A673 (cell line): ENCODE results near the gene SCN4B. TPM values are rescaled to one million over a fixed set of nuclear protein-coding genes. Genes with fewer than 3 reads are reported as not detected.
A peak's percentile ranks its signal among the peaks of the same experiment; 100 is the strongest.

Experiments
- BruUV-seq: library from RNA; stranded (reverse); fragments of 400-500 nt; replicated peaks from 2 replicates; lab custom pipeline; 2021; lab: Mats Ljungman, UMichigan
- CTCF ChIA-PET: fragments of 300-600 bp; sonication (Branson Sonifier 250); formaldehyde crosslinking; loops from one replicate; lab custom pipeline; 2022; ENCODE audit warnings: antibody characterized with exemption; lab: Charles Lee
- POLR2A ChIA-PET: fragments of 300-600 bp; sonication (Branson Sonifier 250); formaldehyde crosslinking; loops from one replicate; lab custom pipeline; 2022; ENCODE audit warnings: antibody characterized with exemption; ENCODE audit not compliant: low non-redundant PET; lab: Charles Lee
- DNase-seq: peaks from one replicate; pipeline ENCODE4 v3.0.0-alpha.2; 2015; ENCODE audit warnings: low spot score
- H3K27ac ChIP-seq: fragments of 200-600 bp; sonication (generic); 2 replicates; pipeline ENCODE4 v1.5.1; 2016; ENCODE audit warnings: mixed run types, low read depth, mild to moderate bottlenecking, mixed read lengths, antibody characterized with exemption, low read length; ENCODE audit not compliant: poor library complexity, severe bottlenecking
- H3K27me3 ChIP-seq: fragments of 200-600 bp; sonication (generic); replicated peaks from 2 replicates; pipeline ENCODE4 v1.6.1; 2017; ENCODE audit warnings: mixed run types, low read depth, mild to moderate bottlenecking, mixed read lengths, antibody characterized with exemption, low read length; ENCODE audit not compliant: insufficient read depth, poor library complexity
- H3K36me3 ChIP-seq: fragments of 200-600 bp; sonication (generic); 2 replicates; pipeline ENCODE4 v1.6.1; 2016; ENCODE audit warnings: mixed run types, mild to moderate bottlenecking, mixed read lengths, antibody characterized with exemption, low read length; ENCODE audit not compliant: insufficient read depth, poor library complexity, severe bottlenecking
- H3K4me1 ChIP-seq: fragments of 200-600 bp; sonication (generic); 2 replicates; pipeline ENCODE4 v1.6.1; 2017; ENCODE audit warnings: mixed run types, mild to moderate bottlenecking, mixed read lengths, antibody characterized with exemption, low read length; ENCODE audit not compliant: insufficient read depth, poor library complexity, severe bottlenecking
- H3K4me3 ChIP-seq: fragments of 200-600 bp; sonication (generic); 2 replicates; pipeline ENCODE4 v1.5.1; 2016; ENCODE audit warnings: low read depth, mixed run types, mild to moderate bottlenecking, mixed read lengths, low read length; ENCODE audit not compliant: poor library complexity, severe bottlenecking
- H3K9me3 ChIP-seq: fragments of 200-600 bp; sonication (generic); 2 replicates; pipeline ENCODE4 v1.6.1; 2016; ENCODE audit warnings: mixed run types, low read depth, mild to moderate bottlenecking, mixed read lengths, antibody characterized with exemption, low read length; ENCODE audit not compliant: poor library complexity, severe bottlenecking
- EZH2 ChIP-seq: fragments of 200-600 bp; sonication (generic); IDR thresholded peaks from 2 replicates; pipeline ENCODE4 v1.6.1; 2017; ENCODE audit warnings: borderline replicate concordance, low read depth, mild to moderate bottlenecking, mixed read lengths, antibody characterized with exemption, low read length; ENCODE audit not compliant: poor library complexity, severe bottlenecking
- intact Hi-C: fragments of 100-400 bp; cut with micrococcal nuclease; formaldehyde crosslinking; loops from one replicate; pipeline ENCODE4 v1.10.0; 2022; ENCODE audit not compliant: unreplicated experiment
- total RNA-seq: library from RNA; stranded (reverse); gene quantifications from 2 replicates; pipeline ENCODE4 v1.2.3, GENCODE V29; 2021
- TF ChIP-seq, protein P1 (sequence below): fragments of 300-800, 200-600 bp; sonication (generic); conservative IDR thresholded peaks from 2 replicates; pipeline ENCODE4 v1.5.1; 2017; ENCODE audit warnings: low read depth, mild to moderate bottlenecking, antibody characterized with exemption, low read length, moderate library complexity, mixed read lengths

The SCN4B gene
- total RNA-seq, 1 experiment from 2014 or later = 1.8 TPM

DNA sequence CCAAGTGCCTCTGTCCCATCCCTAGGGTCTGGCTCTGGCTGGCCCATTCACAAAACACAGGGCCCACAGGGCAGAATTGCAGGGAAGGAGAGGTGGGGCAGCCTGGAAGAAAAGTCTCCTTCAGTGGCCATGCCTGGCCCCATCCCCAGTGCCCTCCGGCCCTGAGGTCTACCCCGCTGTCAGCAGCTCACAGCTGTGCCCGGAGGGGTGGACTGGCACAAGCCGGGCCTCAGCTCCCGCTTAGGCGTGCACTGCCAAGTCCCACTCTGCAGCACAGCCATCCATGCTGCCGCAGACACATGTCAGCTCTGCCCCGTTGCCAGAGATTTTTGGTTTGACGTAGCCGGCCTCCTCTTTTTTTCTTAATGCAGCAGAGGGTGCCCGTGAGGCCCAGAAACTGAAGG, 27.7 kb upstream of the SCN4B start:
- ChIA-PET POLR2A (no interaction called here), CTCF (interaction anchor here (0.5 to 1.7 kb wide), 2 partner anchors 8 to 914 kb away, joined by 3 read pairs; no protein-coding TSS in a partner anchor)
- H3K27me3 ChIP-seq = peaks cover 1% of the 10 kb centered on the region
- no peaks in the 10 kb centered on the region for H3K9me3 ChIP-seq
- H3K4me3 ChIP-seq = no peak overlapping the region
- DNase-seq = peak; percentile 59
- no peak overlapping the region for H3K27ac ChIP-seq
- intact Hi-C loops = no loop called here
- no peaks in the 10 kb centered on the region for H3K36me3 ChIP-seq
- H3K4me1 ChIP-seq = no peaks in the 10 kb centered on the region
- BruUV-seq = no TSS peak
- TF ChIP-seq, protein P1, sequence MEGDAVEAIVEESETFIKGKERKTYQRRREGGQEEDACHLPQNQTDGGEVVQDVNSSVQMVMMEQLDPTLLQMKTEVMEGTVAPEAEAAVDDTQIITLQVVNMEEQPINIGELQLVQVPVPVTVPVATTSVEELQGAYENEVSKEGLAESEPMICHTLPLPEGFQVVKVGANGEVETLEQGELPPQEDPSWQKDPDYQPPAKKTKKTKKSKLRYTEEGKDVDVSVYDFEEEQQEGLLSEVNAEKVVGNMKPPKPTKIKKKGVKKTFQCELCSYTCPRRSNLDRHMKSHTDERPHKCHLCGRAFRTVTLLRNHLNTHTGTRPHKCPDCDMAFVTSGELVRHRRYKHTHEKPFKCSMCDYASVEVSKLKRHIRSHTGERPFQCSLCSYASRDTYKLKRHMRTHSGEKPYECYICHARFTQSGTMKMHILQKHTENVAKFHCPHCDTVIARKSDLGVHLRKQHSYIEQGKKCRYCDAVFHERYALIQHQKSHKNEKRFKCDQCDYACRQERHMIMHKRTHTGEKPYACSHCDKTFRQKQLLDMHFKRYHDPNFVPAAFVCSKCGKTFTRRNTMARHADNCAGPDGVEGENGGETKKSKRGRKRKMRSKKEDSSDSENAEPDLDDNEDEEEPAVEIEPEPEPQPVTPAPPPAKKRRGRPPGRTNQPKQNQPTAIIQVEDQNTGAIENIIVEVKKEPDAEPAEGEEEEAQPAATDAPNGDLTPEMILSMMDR = no peak
- no peak for TF ChIP-seq EZH2

DNA sequence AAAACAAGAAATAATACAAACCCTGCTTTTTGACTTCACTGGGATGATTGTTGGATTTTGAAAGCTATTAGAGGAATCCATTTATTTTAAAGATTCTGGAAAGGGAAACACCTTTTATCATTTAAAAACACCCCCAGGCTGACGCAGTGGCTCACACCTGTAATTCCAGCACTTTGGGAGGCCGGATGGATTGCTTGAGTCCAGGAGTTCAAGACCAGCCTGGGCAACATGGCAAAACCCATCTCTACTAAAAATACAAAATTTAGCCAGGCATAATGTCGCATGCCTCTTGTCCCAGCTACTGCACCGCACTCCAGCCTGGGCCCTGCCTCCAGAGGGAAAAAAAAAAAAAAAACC, 24.1 kb upstream of the SCN4B start:
- intact Hi-C loops = no loop called here
- CTCF ChIA-PET = no interaction called here
- BruUV-seq = no TSS peak
- no peak for DNase-seq
- Histone ChIP-seq H3K9me3 (no peaks in the 10 kb centered on the region), H3K4me1 (no peaks in the 10 kb centered on the region), H3K27me3 (peaks cover 4% of the 10 kb centered on the region), H3K36me3 (no peaks in the 10 kb centered on the region), H3K27ac (no peak overlapping the region), H3K4me3 (no peak overlapping the region)
- POLR2A ChIA-PET = no interaction called here
- TF ChIP-seq, protein P1 = no peak
- TF ChIP-seq EZH2 = no peak

DNA sequence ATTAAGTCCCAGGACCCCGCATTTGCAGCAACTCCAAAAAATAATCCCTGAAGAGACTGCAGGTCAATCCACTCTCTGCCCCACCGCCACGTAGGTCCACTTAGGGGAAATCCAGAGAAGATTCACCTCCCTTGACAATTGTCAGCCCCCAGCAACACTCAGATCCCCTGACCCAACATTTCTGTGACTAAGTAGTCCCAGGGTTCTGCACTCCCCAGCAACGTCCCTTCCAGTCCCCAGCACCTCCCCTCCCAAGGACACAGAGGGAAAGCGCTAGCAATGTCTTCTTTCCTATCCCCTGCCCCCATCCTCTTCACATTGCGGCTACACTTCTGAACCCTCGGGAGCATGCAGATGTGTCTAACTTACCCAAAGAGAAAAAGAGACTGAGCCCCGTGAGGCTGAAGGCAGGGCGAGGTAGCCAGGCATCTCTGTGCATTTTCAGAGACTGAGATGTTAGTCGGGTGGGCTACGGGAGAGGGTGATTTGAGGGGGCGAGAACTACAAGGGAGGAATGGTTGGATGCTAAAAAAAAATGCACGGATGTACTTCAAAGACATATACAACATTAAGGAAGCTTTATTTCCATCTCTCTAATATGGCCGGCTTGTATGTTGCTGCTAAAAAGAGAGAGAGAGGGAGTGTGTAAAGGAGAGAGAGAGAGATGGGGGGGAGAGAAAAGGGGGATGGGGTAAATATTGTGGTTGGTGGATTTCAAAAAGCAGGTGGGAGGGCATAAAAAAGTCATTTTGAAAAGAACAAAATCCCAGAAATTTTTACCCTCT, 23.6 kb upstream of the SCN4B start, which contains the start of gene SCN2B:
SCN2B (minus strand) TSS at position 647 of the 785 bp plus-strand sequence; CDS start at position 439, 208 bp downstream.
- Histone ChIP-seq H3K27me3 (peaks cover 4% of the 10 kb centered on the region), H3K27ac (no peak within 1 kb of the TSS), H3K9me3 (no peaks in the 10 kb centered on the region), H3K36me3 (no peaks in the 10 kb centered on the region), H3K4me3 (no peak within 1 kb of the TSS), H3K4me1 (no peaks in the 10 kb centered on the region)
- intact Hi-C loops = no loop called here
- no peak for TF ChIP-seq EZH2
- TF ChIP-seq, protein P1 = no peak
- no peak for DNase-seq
- no TSS peak for BruUV-seq
- ChIA-PET POLR2A (no interaction called here), CTCF (no interaction called here)
